ENCODE measurements around the gene RPL3. TPM values are rescaled to one million over a fixed set of nuclear protein-coding genes. Genes with fewer than 3 reads are reported as not detected.

Gene RPL3
- total RNA-seq, 1 donor, result 3,122 TPM

- no peak overlapping the region for H3K4me3 ChIP-seq (ENCODE audit: low read depth, low read length)
- TF ChIP-seq CTCF (IDR thresholded peaks at IDR 0.05; ENCODE audit: insufficient read depth, low read length), result no peak
- DNase-seq (ENCODE audit: low read depth), result no peak
Measured at GRCh38 chr22:39276440-39277141, 42.8 kb downstream of the RPL3 start.

- no peak for TF ChIP-seq CTCF (IDR thresholded peaks at IDR 0.05; ENCODE audit: insufficient read depth, low read length)
- H3K4me3 ChIP-seq (ENCODE audit: low read depth, low read length), result no peak overlapping the region
- no peak for DNase-seq (ENCODE audit: low read depth)
Measured at GRCh38 chr22:39275814-39276439, 43.5 kb downstream of the RPL3 start.

- DNase-seq (ENCODE audit: low read depth), result no peak
- H3K4me3 ChIP-seq (ENCODE audit: low read depth, low read length), result no peak overlapping the region
- TF ChIP-seq CTCF (IDR thresholded peaks at IDR 0.05; ENCODE audit: insufficient read depth, low read length), result no peak
Measured at GRCh38 chr22:39273950-39274887, 45.2 kb downstream of the RPL3 start.

- TF ChIP-seq CTCF (IDR thresholded peaks at IDR 0.05; ENCODE audit: insufficient read depth, low read length), result no peak
- no peak for DNase-seq (ENCODE audit: low read depth)
Measured at GRCh38 chr22:39270792-39271191, 48.6 kb downstream of the RPL3 start.

GRCh38 chr22:39270280-39270679 is 49.1 kb downstream of the RPL3 start:
- TF ChIP-seq CTCF (IDR thresholded peaks at IDR 0.05; ENCODE audit: insufficient read depth, low read length), result no peak
- DNase-seq (ENCODE audit: low read depth), result no peak
- H3K4me3 ChIP-seq (ENCODE audit: low read depth, low read length), result no peak overlapping the region

More at GRCh38 chr22:39270792-39271191, 48.6 kb downstream of the RPL3 start:
- no peak overlapping the region for H3K4me3 ChIP-seq (ENCODE audit: low read depth, low read length)

GRCh38 chr22:39269095-39269790 is 50.2 kb downstream of the RPL3 start:
- DNase-seq (ENCODE audit: low read depth), result no peak
- H3K4me3 ChIP-seq (ENCODE audit: low read depth, low read length), result no peak overlapping the region
- no peak for TF ChIP-seq CTCF (IDR thresholded peaks at IDR 0.05; ENCODE audit: insufficient read depth, low read length)

Measured in fibroblast of the aortic adventitia (primary cell).